GM21576 (cell line): ENCODE results near the gene UXS1.
"Not testable (repeated sequence)": the region's sequence is repeated elsewhere in the genome, so short reads cannot be mapped to it uniquely, and the experiment has no call there.

Experiments used
- ATAC-seq: cut with Tn5 transposase; IDR thresholded peaks from one replicate; pipeline ENCODE4 v1.9.1; 2021; ENCODE audit warnings: mild to moderate bottlenecking, moderate library complexity; ENCODE audit not compliant: unreplicated experiment

The UXS1 gene

DNA sequence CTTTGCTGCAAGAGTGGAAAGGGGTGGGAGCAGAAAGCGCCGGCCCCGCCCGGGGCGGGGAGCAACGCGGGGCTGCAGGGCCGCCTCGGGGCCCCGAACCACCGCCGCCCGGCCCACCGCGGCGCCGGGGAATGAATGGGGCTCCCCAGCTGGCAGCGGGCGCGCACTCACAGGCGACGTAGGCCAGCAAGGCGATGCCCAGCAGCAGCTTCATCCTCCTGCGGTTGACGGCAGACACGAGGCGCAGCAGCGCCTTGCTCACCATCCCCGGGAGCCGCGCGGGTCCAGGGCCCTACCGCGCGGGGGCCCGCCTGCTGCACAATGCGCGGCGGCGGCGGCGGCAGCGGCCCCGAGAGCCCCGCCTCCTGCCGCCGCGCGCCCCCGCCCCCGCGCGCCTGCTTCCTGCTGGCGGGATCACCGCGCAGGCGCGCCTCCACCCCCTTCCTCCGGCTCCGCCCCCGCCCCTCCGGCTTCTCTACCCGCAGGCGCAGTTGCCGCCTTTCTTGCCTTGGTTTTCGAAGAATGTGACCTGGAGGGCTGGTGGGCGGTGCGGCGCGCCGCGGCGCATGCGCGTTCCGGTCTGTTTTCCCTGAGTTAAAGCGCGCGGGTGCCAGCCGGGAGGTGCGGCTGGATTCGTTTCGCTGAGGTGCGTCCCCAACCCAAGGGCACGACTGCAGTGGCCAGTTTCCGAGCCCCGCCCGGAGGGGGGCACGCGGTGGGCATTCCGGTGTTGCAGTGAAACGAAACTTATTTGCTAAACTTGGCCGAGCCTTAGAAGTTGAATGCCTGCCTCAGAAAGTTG is at the start of gene UXS1:
UXS1 (minus strand) TSS at position 325 of the 802 bp plus-strand sequence; CDS start at position 265, 60 bp downstream.
- ATAC-seq, result peak; percentile 67

DNA sequence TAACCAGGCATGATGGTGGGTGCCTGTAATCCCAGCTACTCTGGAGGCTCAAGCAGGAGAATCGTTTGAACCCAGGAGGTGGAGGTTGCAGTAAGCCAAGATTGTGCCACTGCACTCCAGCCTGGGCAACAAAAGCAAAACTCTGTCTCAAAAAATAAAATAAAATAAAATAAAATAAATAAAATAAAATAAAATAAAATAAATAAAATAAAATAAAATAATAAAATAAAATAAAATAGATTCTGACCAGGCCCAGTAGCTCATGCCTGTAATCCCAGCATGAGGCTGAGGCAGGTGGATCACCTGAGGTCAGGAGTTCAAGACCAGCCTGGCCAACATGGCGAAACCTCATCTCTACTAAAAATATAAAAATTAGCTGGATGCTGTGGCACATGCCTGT is 45.4 kb upstream of the UXS1 start:
- not testable (repeated sequence) for ATAC-seq

DNA sequence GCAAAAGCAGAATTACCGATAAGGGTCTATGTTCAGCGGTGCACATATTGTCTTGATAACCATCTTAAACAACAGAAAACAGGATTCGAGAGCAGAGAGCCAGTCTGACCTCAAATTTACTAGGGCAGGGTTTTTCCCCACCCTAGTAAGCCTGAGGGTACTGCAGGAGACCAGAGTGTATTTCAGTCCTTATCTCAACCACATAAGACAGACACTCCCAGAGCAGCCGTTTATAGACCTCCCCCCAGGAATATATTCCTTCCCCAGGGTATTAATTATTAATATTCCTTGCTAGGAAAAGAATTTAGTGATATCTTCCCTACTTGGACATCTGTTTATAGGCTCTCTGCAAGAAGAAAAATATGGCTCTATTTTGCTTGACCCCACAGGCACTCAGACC is 41.3 kb upstream of the UXS1 start:
- ATAC-seq, result not testable (repeated sequence)

DNA sequence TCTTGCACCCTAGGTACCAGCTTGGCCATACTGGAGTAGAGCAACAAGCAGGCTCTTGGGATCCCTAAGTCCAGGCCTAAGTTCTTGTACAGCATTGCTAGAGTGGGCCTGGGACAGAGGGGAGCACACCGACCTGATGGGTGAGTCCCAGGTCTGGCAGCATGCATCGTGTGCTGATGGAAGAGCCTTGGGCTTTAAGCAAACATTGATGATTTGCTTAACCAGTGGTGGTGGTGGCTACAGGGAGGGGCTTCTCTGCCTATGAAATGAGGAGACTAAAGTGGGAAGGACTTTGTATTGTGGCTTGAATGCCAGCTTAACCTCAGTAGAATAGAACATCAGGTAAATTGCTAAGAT is 39.2 kb upstream of the UXS1 start:
- no peak for ATAC-seq

DNA sequence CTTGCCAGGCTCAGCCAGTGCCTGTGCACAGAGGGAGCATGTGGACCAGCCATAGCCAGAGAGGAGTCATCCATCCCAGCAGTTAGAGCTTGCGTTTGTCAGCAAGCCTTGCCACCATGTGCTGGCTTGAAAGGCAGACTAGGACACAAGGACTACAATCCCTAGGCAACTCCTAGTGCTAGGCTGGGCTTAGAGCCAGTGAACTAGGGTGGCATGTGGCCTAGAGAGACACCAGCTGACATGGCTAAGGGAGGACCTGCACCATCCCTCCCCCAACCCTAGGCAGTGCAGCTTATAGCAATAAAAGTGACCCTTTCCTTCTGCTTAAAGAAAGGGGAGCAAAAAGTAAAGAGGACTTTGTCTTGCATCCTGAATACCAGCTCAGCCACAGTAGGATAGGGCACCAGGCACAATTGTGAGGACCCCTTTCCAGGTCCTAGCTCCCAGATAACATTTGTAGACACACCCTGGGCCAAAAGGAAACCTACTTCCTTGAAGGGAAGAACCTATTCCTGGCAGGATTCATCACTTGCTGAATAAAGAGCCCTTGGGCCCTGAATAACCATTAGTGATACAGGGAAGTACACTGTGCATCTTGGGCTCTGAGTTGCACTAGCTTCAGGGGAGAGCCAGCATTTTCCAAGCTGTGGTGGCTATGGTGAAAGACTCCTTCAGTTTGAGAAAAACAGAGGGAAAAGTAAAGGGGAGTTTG is 38.7 kb upstream of the UXS1 start:
- ATAC-seq, result no peak

DNA sequence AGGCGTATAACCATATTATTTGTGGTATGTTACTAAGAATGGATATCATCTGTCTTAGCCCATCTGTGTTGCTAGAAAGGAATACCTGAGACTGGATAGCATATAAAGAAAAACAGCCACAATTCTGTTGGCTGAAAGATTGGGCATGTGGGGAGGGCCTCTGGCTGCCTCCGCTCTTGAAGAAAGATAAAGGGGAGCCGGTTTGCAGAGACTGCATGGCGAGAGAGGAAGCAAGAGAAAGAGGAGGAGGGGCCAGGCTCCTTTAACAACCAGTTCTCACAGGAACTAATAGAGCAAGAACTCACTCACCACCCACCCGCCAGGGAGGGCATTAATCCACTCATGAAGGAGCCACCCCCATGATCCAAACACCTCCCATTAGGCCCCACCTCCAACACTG is 29.2 kb upstream of the UXS1 start:
- ATAC-seq, result no peak

DNA sequence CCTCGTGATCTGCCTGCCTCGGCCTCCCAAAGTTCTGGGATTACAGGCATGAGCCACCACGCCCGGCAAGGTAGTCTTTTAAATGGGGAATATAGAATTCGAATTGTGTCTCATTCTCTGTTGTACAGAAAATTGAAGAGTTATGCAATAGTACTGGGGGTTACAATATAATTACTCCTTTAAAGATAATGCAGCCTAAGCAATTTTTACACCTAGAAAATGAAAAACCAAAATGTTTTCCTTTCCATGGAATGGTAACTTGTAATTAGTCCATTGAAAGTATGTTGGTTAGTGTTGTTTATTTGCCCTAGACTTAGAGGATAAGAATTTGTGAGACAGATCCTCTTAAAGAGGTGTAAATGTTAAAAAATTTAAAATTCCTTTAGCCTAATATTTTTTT is 28.0 kb upstream of the UXS1 start:
- not testable (repeated sequence) for ATAC-seq

DNA sequence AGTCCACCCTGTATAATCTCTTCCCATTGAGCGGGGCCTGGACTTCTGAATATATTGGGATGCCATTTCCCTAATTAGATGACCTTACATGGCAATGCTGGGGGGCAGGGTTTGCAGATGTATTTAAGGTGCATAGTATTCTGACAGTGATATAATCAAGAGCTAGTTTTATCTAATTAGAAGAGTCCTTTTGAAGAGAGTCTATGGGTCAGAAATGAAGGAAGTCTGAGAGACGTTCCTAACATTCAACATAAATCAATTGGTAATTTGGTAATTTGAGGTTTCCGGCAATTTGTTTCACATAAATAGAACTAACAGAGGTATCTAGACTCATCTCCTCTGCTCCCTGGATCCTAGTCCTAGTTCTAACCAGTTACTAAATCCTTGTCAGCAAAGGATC is 25.7 kb upstream of the UXS1 start:
- ATAC-seq, result no peak

DNA sequence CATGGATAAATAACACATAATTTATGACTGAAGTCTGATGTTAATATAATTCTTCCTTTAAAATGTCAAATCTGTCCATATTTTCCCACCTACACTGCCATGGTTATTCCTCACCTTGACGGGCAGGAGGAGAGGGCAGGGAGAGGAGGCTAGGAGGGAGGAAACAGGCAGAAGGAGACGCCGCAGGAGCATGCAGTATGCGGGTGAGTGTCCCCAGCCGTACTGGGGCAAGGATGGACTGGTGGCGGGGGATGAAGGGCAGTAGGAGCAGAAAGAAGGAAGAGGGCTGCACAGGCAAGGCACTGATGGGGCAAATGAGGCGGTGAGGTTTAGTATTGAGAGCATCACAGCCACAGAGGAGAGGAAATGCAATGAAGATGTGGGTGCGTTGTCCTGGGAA is 25.1 kb upstream of the UXS1 start:
- not testable (repeated sequence) for ATAC-seq

DNA sequence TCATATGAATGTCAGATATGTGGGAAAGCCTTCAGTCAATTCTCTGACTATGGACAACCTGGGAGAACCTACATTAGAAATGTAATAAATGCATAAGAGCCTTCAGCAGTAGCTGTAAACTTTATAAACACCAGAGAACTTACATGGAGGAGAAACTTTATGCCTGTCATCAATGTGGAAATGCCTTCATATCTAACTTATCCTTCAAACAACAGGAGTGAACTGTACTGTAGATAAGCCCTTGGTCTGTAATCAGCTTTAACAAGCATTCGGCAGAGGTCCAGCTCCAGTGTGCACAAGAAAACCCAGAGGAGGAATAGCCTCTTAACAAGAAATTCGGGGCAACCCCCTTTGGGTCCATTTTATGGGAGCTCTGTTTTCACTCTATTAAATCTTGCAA is 14.8 kb upstream of the UXS1 start:
- no peak for ATAC-seq

DNA sequence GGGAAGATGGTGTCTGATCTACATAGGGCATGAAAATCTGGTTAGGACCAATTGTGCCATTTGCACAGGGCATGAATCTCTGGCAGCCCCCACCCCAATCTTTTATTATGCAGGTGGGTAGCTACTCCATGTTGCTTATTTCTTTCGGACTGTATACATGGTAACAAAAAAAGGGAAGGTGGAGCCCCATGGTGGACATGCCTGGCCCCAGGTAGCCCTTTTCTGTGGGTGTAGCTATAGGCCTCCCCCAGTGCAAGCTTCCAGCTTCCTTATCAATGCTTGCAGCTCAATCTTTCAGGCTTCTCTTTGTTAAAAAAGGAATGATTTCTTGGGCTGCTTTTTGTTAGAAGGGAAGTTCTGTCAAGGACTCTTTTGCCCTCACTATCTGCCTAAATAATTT is 14.3 kb upstream of the UXS1 start:
- ATAC-seq, result no peak

DNA sequence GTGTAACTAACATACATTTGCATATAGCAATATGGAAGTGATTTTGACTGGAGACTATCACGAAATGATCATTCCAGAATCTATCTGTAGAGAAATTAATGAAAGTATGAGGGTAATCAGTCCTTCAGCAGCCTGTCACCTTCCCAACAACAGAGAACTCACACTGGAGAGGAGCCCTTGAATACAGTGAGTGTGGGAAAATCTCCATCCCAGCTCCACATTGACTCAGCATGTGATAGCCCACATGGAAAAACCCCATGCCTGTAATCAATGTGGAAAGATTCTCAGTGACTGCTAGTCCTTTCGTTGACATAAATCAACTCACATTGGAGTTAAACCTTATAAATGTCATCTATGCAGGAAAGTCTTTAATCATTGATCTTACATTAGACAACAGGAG is 13.1 kb upstream of the UXS1 start:
- no peak for ATAC-seq

DNA sequence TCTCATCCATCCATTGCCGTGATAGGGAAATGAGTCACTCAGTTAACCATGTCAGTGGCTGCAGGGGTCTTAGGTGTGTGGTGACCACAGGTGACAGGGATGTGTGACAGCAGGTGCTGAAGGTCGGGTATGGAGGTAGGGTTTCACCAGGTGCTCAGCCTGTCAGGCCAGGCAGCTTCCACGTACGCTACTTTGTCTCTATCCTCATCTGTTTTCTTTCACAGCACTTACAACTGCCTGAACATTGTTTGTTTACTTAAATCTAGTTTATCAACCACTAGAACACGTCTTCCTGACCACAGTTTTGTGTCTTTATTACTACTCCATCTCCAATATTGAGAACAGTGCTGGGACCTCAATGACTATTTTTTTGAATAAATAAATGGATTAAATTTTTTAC is 11.4 kb upstream of the UXS1 start:
- no peak for ATAC-seq

DNA sequence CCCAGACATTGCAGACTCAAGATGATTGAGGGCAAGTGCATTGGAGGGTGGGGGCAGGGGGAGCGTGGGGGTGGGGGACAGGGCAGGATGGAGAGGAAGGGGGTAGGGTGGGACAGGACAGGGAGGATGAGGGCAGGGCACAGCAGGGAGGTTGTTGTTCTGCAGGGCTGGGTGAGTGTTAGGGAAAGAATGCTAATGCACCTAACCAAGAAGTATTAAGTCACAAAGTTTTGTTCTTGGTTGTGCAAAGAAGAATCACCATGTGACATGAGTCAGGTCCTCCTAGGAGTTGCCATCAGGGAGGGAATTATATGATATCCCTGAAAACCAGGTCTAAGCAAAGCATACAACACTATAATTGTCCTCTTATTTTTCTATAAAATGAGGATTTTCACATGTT is 10.4 kb upstream of the UXS1 start:
- ATAC-seq, result not testable (repeated sequence)

DNA sequence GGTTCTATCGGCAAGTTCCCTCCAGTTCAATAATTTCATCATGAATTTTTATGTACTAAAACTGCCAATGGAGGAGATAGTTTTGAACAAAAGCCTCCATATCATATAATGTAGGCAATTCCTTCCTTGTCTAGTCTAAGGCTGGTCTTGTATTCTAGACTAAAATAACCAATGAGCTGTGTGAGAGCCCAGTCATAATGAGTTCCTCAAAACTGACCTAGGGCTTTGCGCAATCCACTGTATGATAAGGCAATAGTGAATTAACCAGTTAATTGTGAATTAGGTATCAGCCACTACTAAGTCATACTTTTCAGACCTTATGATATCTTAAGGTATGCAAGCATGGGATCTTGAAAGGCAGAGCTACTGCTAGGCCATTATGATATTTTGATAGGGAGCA is 7.6 kb upstream of the UXS1 start:
- no peak for ATAC-seq

DNA sequence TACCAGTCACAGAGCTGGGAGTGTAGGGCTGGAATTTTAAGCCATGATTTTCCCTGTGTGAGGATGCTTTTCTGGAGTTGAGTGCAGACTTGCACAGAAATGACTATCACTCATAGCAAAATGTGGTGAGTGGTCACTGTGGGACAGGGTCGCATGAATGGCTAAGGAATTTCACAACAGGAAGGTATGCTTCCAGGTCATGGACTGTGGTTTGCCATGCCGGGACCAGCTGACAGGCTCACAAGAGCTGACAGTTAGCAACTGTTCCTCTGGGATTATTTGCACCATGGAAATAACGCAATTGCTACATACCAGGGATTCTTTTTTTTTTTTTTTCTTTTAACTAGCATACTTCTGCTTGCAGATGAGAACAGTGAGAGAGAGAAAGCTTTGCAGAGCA is 3.8 kb upstream of the UXS1 start:
- no peak for ATAC-seq

DNA sequence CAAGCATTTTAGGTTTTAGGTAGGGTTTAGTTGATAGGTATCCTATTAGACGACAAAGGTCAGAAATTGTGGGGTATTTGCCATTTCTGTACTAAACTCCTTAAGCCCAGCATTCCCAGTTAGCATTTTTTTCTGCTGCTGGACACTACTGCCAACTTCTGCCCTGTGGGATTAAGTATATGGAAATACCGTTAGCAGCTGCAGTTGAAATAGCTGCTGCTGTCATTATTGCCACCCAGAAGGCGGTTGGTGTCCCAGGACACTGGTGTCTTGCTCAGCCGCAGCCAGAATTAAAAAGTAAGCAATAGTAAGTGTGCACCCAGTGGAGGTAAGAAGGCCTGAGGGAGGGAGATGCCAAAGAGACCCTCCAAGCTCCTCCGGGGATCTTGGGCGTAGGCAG is 1.9 kb upstream of the UXS1 start:
- ATAC-seq, result no peak

DNA sequence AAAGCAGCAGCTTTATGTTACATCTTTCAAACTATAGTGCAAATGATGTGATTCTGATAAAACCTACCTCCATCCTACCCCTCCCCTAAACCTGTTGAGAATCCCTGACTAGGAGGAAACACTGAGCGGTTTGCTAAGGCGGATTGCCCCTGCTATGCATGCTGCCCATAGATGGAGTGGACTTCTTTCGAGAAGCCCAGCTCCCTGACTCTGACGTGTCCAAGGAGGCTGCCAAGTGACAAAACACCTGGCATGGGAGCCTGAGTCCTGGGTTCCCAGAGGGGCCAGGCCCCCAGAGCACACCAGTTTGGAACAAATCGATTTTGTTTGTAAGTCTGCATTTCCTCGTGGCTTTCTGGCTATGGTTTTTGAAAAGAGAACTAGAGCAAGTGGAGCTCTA is 1.4 kb upstream of the UXS1 start:
- ATAC-seq, result no peak

DNA sequence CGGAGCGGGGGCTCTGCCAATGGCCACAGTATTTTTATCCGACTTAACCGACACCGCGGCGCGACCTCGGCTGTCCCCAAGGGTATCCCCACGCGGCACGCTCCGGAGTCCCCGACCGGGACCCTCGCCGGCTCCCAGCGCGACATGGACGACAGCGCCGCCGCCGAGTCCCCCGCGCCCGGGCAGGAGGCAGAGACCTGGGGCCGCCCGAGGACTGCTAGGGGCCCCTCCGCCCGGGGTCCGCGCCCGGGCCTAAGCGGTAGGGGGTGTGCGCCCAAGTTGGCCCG is 468 bp downstream of the UXS1 start:
- no peak for ATAC-seq

DNA sequence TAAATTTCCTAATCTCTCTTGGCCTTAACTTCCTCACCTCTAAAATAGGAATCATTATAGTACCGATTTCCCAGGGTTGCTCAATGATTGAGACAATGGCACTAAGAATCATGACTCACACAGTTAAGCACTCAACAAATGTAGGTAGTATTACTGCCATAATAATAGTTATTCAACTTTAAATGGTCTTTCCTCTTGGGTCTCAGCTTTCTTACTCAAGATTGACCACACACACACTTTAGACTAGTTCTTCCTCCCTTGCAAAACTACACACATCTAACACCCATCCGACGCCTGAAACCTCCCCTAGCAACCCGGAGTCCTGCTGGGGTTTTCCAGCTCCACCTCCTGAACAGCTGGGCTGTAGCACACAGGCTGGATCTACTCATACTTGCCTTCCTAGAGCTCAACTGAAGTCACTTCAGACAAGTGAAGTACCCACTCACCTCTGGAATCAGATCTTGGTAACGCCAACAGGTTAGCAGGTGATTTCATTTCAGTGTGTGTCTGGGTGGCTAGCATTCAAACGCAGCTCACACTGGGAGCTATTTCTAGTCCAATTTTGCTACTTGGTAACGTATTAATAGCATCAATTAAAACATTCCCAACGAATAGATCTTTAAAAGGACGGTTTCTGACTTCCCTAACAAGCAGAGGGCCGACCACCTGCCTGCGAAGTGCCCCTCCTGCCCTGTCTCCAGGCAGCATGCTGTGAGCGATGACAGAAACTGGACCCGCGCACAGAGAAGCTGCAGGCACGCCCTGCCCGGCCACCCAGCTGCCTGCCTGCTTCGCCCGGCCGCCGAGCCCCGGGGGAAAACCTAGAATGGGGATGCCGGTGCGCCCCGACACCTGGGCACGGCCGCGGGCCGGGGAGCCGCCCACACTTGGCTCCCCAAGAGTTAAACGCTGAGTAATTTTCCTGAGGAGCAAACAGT is 1.1 kb downstream of the UXS1 start:
- peak; percentile 42 for ATAC-seq

DNA sequence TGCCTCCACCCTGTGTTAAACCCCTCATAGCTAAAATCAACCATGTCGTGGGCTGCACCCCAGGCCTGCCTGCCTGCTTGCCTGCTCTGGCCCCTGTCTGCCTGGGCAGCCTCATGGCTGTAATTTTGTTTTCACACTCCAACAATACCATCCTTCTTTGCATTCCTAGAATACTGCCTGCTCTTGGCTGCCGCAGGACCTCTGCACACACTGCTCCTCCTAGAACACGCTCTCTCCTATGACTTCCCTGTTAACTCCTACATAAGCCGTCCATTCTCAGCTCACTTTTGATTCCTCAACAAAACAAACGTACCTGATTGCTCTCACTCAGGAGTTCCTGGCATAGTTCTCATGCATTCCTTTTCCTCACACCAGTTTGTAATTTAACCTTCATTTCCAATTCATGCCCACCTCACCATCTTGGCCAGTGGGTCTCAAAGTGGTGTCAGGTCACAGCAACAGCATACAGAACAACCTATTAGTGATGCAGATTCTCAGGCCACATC is 2.5 kb downstream of the UXS1 start:
- no peak for ATAC-seq
